PC-9 (cell line): ENCODE results near the gene SETD1B. TPM values are rescaled to one million over a fixed set of nuclear protein-coding genes. Genes with fewer than 3 reads are reported as not detected.

Experiments
- BruUV-seq: library from RNA; stranded (reverse); fragments of 400-500 nt; replicated peaks from 2 replicates; lab custom pipeline; 2021; lab: Mats Ljungman, UMichigan
- CTCF ChIA-PET: fragments of 300-600 bp; sonication (Branson Sonifier 250); formaldehyde crosslinking; loops from one replicate; lab custom pipeline; 2022; ENCODE audit warnings: antibody characterized with exemption; lab: Charles Lee
- POLR2A ChIA-PET: fragments of 300-600 bp; sonication (Branson Sonifier 250); formaldehyde crosslinking; loops from one replicate; lab custom pipeline; 2022; ENCODE audit warnings: antibody characterized with exemption; ENCODE audit not compliant: unreplicated experiment; lab: Charles Lee
- DNase-seq, 2 experiments: peaks; one replicate each; pipeline versions ENCODE4 v3.0.0 to v3.0.0-alpha.2; 2015 to 2022; ENCODE audit warnings: mixed read lengths in 1 of 2
- H2AFZ ChIP-seq: fragments of 200-600 bp; sonication (generic); 2 replicates; pipeline ENCODE4 v1.8.1; 2017; ENCODE audit warnings: antibody characterized with exemption
- H3F3A ChIP-seq: fragments of 200-600 bp; sonication (generic); 2 replicates; pipeline ENCODE4 v1.8.1; 2017; ENCODE audit warnings: antibody characterized with exemption, mild to moderate bottlenecking, low read depth; ENCODE audit not compliant: insufficient read depth
- H3K27ac ChIP-seq: fragments of 200-600 bp; sonication (generic); 2 replicates; pipeline ENCODE4 v1.6.1; 2016; ENCODE audit warnings: mixed run types
- H3K27me3 ChIP-seq: fragments of 200-600 bp; sonication (generic); 2 replicates; pipeline ENCODE4 v1.6.1; 2016; ENCODE audit warnings: low read depth, mixed run types; ENCODE audit not compliant: insufficient read depth
- H3K36me3 ChIP-seq: fragments of 200-600 bp; sonication (generic); 2 replicates; pipeline ENCODE4 v1.6.1; 2016; ENCODE audit warnings: low read depth, mixed run types
- H3K4me1 ChIP-seq: fragments of 200-600 bp; sonication (generic); replicated peaks from 2 replicates; pipeline ENCODE4 v1.6.1; 2016; ENCODE audit warnings: mixed run types; ENCODE audit not compliant: insufficient read depth
- H3K4me2 ChIP-seq: fragments of 200-600 bp; sonication (generic); 2 replicates; pipeline ENCODE4 v1.6.1; 2017; ENCODE audit warnings: mixed run types
- H3K4me3 ChIP-seq: fragments of 200-600 bp; sonication (generic); 2 replicates; pipeline ENCODE4 v1.6.1; 2016; ENCODE audit warnings: mixed run types
- H3K79me2 ChIP-seq: fragments of 200-600 bp; sonication (generic); 2 replicates; pipeline ENCODE4 v1.6.1; 2017; ENCODE audit warnings: low read depth, mixed run types
- H3K9me2 ChIP-seq: fragments of 200-600 bp; sonication (generic); 2 replicates; pipeline ENCODE4 v1.8.1; 2017; ENCODE audit warnings: mild to moderate bottlenecking; ENCODE audit not compliant: insufficient read depth
- H3K9me3 ChIP-seq: fragments of 200-600 bp; sonication (generic); 2 replicates; pipeline ENCODE4 v1.8.1; 2016; ENCODE audit warnings: low read depth; ENCODE audit not compliant: insufficient read depth
- H4K20me1 ChIP-seq: fragments of 200-600 bp; sonication (generic); 2 replicates; pipeline ENCODE4 v1.8.1; 2017; ENCODE audit not compliant: insufficient read depth
- EZH2 ChIP-seq: fragments of 200-600 bp; sonication (generic); IDR thresholded peaks from 2 replicates; pipeline ENCODE4 v1.8.0; 2017; ENCODE audit warnings: antibody characterized with exemption, low read depth
- intact Hi-C: fragments of 100-400 bp; cut with micrococcal nuclease; formaldehyde crosslinking; loops from one replicate; pipeline ENCODE4 v1.10.0; 2022; ENCODE audit not compliant: unreplicated experiment
- total RNA-seq: library from RNA; stranded (reverse); gene quantifications from 2 replicates; pipeline ENCODE4 v1.2.3, GENCODE V29; 2021
- TF ChIP-seq, protein P1 (sequence below): fragments of 200-600 bp; sonication (generic); conservative IDR thresholded peaks from 2 replicates; pipeline ENCODE4 v1.6.1; 2017; ENCODE audit warnings: mixed run types, antibody characterized with exemption, mild to moderate bottlenecking, moderate library complexity

Gene SETD1B
- total RNA-seq, 1 experiment from 2014 or later: 22.6 TPM

DNA sequence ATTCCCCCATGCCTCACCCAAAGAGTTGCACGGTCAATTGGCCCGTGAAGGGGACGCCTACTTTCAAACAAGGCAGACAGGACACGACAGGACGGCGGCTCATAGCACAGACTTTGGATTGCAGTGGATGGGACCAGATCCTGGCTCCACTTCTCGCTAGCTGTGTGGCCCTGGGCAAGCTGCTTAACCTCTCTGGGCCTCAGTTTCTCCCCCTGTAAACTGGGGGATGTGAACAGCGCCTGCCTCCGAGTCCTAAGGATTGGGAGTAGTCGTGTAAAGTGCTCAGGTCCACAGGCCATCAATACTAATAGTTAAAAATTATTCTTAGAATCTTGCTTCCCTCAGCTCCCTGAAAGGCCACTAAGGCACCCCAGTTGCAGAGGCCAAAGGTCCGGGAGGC is 23.4 kb upstream of the SETD1B start:
- peaks cover 90% of the 10 kb centered on the region for H3F3A ChIP-seq
- no peaks in the 10 kb centered on the region for H3K27me3 ChIP-seq
- TF ChIP-seq EZH2: no peak
- TF ChIP-seq, protein P1, sequence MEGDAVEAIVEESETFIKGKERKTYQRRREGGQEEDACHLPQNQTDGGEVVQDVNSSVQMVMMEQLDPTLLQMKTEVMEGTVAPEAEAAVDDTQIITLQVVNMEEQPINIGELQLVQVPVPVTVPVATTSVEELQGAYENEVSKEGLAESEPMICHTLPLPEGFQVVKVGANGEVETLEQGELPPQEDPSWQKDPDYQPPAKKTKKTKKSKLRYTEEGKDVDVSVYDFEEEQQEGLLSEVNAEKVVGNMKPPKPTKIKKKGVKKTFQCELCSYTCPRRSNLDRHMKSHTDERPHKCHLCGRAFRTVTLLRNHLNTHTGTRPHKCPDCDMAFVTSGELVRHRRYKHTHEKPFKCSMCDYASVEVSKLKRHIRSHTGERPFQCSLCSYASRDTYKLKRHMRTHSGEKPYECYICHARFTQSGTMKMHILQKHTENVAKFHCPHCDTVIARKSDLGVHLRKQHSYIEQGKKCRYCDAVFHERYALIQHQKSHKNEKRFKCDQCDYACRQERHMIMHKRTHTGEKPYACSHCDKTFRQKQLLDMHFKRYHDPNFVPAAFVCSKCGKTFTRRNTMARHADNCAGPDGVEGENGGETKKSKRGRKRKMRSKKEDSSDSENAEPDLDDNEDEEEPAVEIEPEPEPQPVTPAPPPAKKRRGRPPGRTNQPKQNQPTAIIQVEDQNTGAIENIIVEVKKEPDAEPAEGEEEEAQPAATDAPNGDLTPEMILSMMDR: no peak
- intact Hi-C loops: no loop called here
- BruUV-seq: no TSS peak
- no peak overlapping the region for H3K4me2 ChIP-seq
- peaks cover 20% of the 10 kb centered on the region for H3K36me3 ChIP-seq
- H3K9me2 ChIP-seq: no peaks in the 10 kb centered on the region
- peaks cover 38% of the 10 kb centered on the region for H3K4me1 ChIP-seq
- no peak overlapping the region for H3K4me3 ChIP-seq
- ChIA-PET CTCF (no interaction called here), POLR2A (interaction anchor here (0.7 kb wide), 1 partner anchor 22 kb away, joined by 3 read pairs; no protein-coding TSS in a partner anchor)
- H3K27ac ChIP-seq: no peak overlapping the region
- H3K9me3 ChIP-seq: no peaks in the 10 kb centered on the region
- no peak overlapping the region for H2AFZ ChIP-seq
- peaks cover 53% of the 10 kb centered on the region for H3K79me2 ChIP-seq
- DNase-seq: no peak
- H4K20me1 ChIP-seq: peaks cover 26% of the 10 kb centered on the region

DNA sequence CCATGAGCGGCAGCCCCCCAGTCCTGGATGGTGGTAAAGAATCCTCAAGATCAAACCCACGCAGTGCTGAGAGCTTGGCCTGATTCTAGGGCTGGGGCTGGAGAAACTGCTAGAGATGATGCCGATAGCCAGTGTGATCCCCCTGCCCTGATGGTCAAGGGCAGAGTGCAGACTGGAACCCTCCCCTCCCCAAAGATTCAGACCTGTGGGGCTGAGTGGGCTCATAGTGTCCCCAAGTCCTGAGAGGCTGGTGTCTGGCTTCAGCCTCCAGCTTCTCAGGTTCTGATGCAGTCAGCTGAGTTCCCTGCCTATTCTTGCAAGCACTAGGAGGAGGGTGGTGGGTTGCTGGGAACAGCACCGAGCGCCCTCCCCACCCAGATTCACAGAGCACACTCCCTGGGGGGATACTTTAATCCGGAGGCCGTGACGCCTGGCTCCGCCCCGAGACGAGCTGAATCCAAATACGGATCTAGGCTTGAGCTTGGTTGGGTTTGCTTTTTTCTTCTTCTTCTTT is 22.3 kb upstream of the SETD1B start:
- no peak overlapping the region for H3K4me3 ChIP-seq
- H2AFZ ChIP-seq: no peak overlapping the region
- H3K4me1 ChIP-seq: peaks cover 42% of the 10 kb centered on the region
- no peaks in the 10 kb centered on the region for H3K9me3 ChIP-seq
- H3K79me2 ChIP-seq: peaks cover 60% of the 10 kb centered on the region
- peak overlapping the region; percentile 51 for H3K27ac ChIP-seq
- peaks cover 87% of the 10 kb centered on the region for H3F3A ChIP-seq
- CTCF ChIA-PET: no interaction called here
- no peak overlapping the region for H3K4me2 ChIP-seq
- no peaks in the 10 kb centered on the region for H3K9me2 ChIP-seq
- H3K27me3 ChIP-seq: no peaks in the 10 kb centered on the region
- TF ChIP-seq, protein P1: no peak
- TF ChIP-seq EZH2: no peak
- no peak for DNase-seq
- H3K36me3 ChIP-seq: peaks cover 20% of the 10 kb centered on the region
- BruUV-seq: no TSS peak
- intact Hi-C loops: no loop called here
- POLR2A ChIA-PET: interaction anchor here (0.6 kb wide), 1 partner anchor 29 kb away, joined by 3 read pairs; no protein-coding TSS in a partner anchor
- peaks cover 26% of the 10 kb centered on the region for H4K20me1 ChIP-seq

DNA sequence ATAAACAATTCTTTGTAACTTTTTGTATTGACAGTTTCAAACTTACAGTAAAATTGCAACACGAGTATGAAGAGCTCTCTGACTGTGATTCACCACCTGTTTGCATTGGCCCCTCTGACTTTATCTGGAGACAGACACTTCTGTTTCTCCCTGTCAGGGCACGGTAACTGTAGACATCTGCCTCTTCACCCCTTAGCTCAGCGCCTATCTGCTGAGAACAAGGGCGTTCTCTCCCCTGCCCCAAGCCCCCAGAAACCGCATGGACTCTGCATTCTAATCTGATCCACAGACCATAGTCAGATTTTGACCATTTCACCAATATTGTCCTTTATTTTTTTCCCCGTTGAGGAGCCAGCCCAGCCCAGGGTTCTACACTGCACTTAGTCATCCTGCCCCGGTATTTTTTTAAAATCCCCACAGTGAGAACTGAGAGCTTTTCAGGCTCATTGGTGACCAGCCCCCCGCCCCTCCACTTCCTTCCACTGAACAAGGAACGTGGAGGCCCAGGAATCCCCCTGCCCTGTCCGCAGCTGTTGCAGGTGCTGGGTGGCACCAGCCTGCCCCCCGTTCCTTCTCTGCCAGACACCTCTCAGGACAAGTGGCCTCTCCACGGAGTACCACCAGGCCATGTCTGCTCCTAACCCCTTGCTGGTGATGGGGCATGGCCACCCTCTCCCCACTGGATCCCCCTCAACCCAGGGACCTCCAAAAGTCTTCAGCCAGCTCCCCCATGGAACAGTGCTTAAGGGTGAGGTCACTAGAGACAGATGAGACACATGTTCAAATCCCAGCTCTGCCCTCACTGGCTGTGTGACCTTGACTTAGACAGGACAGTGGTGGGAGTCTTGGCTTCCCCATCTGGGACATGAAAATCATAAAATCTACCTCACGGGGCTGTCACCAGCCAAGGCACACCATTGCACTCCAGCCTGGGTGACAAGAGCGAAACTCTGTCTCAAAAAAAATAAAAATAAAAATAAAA is 21.5 kb upstream of the SETD1B start:
- H3K79me2 ChIP-seq: peaks cover 66% of the 10 kb centered on the region
- ChIA-PET POLR2A (no interaction called here), CTCF (no interaction called here)
- no peak overlapping the region for H3K4me3 ChIP-seq
- peaks cover 87% of the 10 kb centered on the region for H3F3A ChIP-seq
- peaks cover 26% of the 10 kb centered on the region for H4K20me1 ChIP-seq
- no peak for DNase-seq
- no peaks in the 10 kb centered on the region for H3K9me2 ChIP-seq
- intact Hi-C loops: no loop called here
- TF ChIP-seq EZH2: no peak
- TF ChIP-seq, protein P1: no peak
- H3K27me3 ChIP-seq: no peaks in the 10 kb centered on the region
- peak overlapping the region; percentile 51 for H3K27ac ChIP-seq
- H2AFZ ChIP-seq: no peak overlapping the region
- peaks cover 26% of the 10 kb centered on the region for H3K36me3 ChIP-seq
- peaks cover 48% of the 10 kb centered on the region for H3K4me1 ChIP-seq
- BruUV-seq: no TSS peak
- peak overlapping the region; percentile 36 for H3K4me2 ChIP-seq
- H3K9me3 ChIP-seq: no peaks in the 10 kb centered on the region
